ENCODE data around the gene MAFF. TPM values are rescaled to one million over a fixed set of nuclear protein-coding genes. Genes with fewer than 3 reads are reported as not detected.

Gene MAFF
- total RNA-seq, 1 donor from 2014 or later: 9.9 TPM

GRCh38 chr22:38205261-38206128 lies 3.7 kb downstream of the MAFF start:
- TF ChIP-seq, protein P1, sequence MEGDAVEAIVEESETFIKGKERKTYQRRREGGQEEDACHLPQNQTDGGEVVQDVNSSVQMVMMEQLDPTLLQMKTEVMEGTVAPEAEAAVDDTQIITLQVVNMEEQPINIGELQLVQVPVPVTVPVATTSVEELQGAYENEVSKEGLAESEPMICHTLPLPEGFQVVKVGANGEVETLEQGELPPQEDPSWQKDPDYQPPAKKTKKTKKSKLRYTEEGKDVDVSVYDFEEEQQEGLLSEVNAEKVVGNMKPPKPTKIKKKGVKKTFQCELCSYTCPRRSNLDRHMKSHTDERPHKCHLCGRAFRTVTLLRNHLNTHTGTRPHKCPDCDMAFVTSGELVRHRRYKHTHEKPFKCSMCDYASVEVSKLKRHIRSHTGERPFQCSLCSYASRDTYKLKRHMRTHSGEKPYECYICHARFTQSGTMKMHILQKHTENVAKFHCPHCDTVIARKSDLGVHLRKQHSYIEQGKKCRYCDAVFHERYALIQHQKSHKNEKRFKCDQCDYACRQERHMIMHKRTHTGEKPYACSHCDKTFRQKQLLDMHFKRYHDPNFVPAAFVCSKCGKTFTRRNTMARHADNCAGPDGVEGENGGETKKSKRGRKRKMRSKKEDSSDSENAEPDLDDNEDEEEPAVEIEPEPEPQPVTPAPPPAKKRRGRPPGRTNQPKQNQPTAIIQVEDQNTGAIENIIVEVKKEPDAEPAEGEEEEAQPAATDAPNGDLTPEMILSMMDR (IDR thresholded peaks at IDR 0.05): no peak
- peak overlapping the region; percentile 68 for H3K27ac Mint-ChIP-seq (ENCODE audit: unreplicated experiment)
- peak overlapping the region; percentile 33 for H3K4me3 Mint-ChIP-seq (ENCODE audit: unreplicated experiment)
- H3K4me1 Mint-ChIP-seq (ENCODE audit: low read depth): peaks cover 44% of the 10 kb centered on the region
- no peak for DNase-seq (ENCODE audit: low spot score)
- H3K9me3 Mint-ChIP-seq (ENCODE audit: low read depth): no peaks in the 10 kb centered on the region
- no peaks in the 10 kb centered on the region for H3K27me3 Mint-ChIP-seq (ENCODE audit: low read depth)
- H3K36me3 Mint-ChIP-seq (ENCODE audit: low read depth): no peaks in the 10 kb centered on the region

- Mint-ChIP-seq H3K4me3 (ENCODE audit: unreplicated experiment) (no peak overlapping the region), H3K4me1 (ENCODE audit: low read depth) (peaks cover 33% of the 10 kb centered on the region), H3K27ac (ENCODE audit: unreplicated experiment) (no peak overlapping the region), H3K36me3 (ENCODE audit: low read depth) (peaks cover 3% of the 10 kb centered on the region), H3K27me3 (ENCODE audit: low read depth) (no peaks in the 10 kb centered on the region), H3K9me3 (ENCODE audit: low read depth) (no peaks in the 10 kb centered on the region)
- TF ChIP-seq, protein P1 (IDR thresholded peaks at IDR 0.05): no peak
- no peak for DNase-seq (ENCODE audit: low spot score)
These were observed 6.2 kb downstream of the MAFF start for GRCh38 chr22:38207898-38208432.

- DNase-seq (ENCODE audit: low spot score): no peak
- Mint-ChIP-seq H3K4me1 (ENCODE audit: low read depth) (peaks cover 28% of the 10 kb centered on the region), H3K9me3 (ENCODE audit: low read depth) (no peaks in the 10 kb centered on the region), H3K27me3 (ENCODE audit: low read depth) (no peaks in the 10 kb centered on the region), H3K27ac (ENCODE audit: unreplicated experiment) (peak overlapping the region; percentile 22), H3K4me3 (ENCODE audit: unreplicated experiment) (no peak overlapping the region), H3K36me3 (ENCODE audit: low read depth) (peaks cover 4% of the 10 kb centered on the region)
- TF ChIP-seq, protein P1 (IDR thresholded peaks at IDR 0.05): no peak
These were observed 6.8 kb downstream of the MAFF start for GRCh38 chr22:38208551-38208968.

- peaks cover 14% of the 10 kb centered on the region for H3K4me1 Mint-ChIP-seq (ENCODE audit: low read depth)
- H3K36me3 Mint-ChIP-seq (ENCODE audit: low read depth): peaks cover 6% of the 10 kb centered on the region
- H3K4me3 Mint-ChIP-seq (ENCODE audit: unreplicated experiment): no peak overlapping the region
- no peaks in the 10 kb centered on the region for H3K27me3 Mint-ChIP-seq (ENCODE audit: low read depth)
- DNase-seq (ENCODE audit: low spot score): no peak
- TF ChIP-seq, protein P1 (IDR thresholded peaks at IDR 0.05): no peak
- H3K27ac Mint-ChIP-seq (ENCODE audit: unreplicated experiment): no peak overlapping the region
- H3K9me3 Mint-ChIP-seq (ENCODE audit: low read depth): no peaks in the 10 kb centered on the region
These were observed 9.8 kb downstream of the MAFF start for GRCh38 chr22:38211556-38211955.

GRCh38 chr22:38212442-38212841 lies 10.6 kb downstream of the MAFF start:
- no peak for DNase-seq (ENCODE audit: low spot score)
- Mint-ChIP-seq H3K4me3 (ENCODE audit: unreplicated experiment) (no peak overlapping the region), H3K9me3 (ENCODE audit: low read depth) (no peaks in the 10 kb centered on the region), H3K36me3 (ENCODE audit: low read depth) (peaks cover 6% of the 10 kb centered on the region), H3K4me1 (ENCODE audit: low read depth) (peaks cover 15% of the 10 kb centered on the region), H3K27ac (ENCODE audit: unreplicated experiment) (no peak overlapping the region), H3K27me3 (ENCODE audit: low read depth) (no peaks in the 10 kb centered on the region)
- TF ChIP-seq, protein P1 (IDR thresholded peaks at IDR 0.05): no peak
